Stomach (tissue), 9 donors: ENCODE measurements around the gene CCDC32. TPM values are rescaled to one million over a fixed set of nuclear protein-coding genes. Genes with fewer than 3 reads are reported as not detected.

Experiments used
- DNase-seq, 2 donors: peaks; one replicate each; pipeline versions ENCODE4 v3.0.0 to v3.0.0-alpha.2; 2013 to 2019
- H3K27ac ChIP-seq, 5 donors: fragments of 200-600 bp in 4 of 5; sonication (generic) in 4 of 5; one replicate each; pipeline ENCODE4 v1.5.1; 2013 to 2019; ENCODE audit warnings: mild to moderate bottlenecking in 1 of 5, moderate library complexity in 1 of 5
- H3K27me3 ChIP-seq, 3 donors: fragments of 200-600 bp; sonication (generic); one replicate each; pipeline ENCODE4 v1.5.1; 2017 to 2019; ENCODE audit warnings: mixed run types in 1 of 3
- H3K36me3 ChIP-seq, 4 donors: fragments of 200-600 bp; sonication (generic); 1 replicate in 3 of 4; 2 replicates in 1 of 4; pipeline ENCODE4 v1.5.1; 2016 to 2019
- H3K4me1 ChIP-seq, 4 donors: fragments of 200-600 bp; sonication (generic); one replicate each; pipeline ENCODE4 v1.5.1; 2016 to 2019
- H3K4me3 ChIP-seq, 4 donors: fragments of 200-600 bp; sonication (generic) in 3 of 4; one replicate each; pipeline ENCODE4 v1.5.1; 2016 to 2019; ENCODE audit warnings: mild to moderate bottlenecking in 1 of 4
- H3K9me3 ChIP-seq, 4 donors: fragments of 200-600 bp; sonication (generic); one replicate each; pipeline ENCODE4 v1.5.1; 2016 to 2019
- CTCF ChIP-seq, 7 experiments: fragments of 450-650 bp in 4 of 7; fragments of 200-600 bp in 3 of 7; sonication (generic) in 3 of 7; IDR thresholded peaks; one replicate each; pipeline ENCODE4 v1.5.1; 2016 to 2019; ENCODE audit warnings: antibody characterized with exemption in 7 of 7, control low read depth in 2 of 7, mild to moderate bottlenecking in 1 of 7
- EP300 ChIP-seq: sonication (generic); formaldehyde crosslinking; IDR thresholded peaks from one replicate; pipeline ENCODE4 v1.6.1; 2017; ENCODE audit warnings: antibody characterized with exemption
- POLR2A ChIP-seq, 4 donors: fragments of 450-650 bp; IDR thresholded peaks; one replicate each; pipeline ENCODE4 v1.6.1; 2016; ENCODE audit warnings: antibody characterized with exemption in 4 of 4, control low read depth in 2 of 4, mild to moderate bottlenecking in 1 of 4, moderate library complexity in 1 of 4
- POLR2AphosphoS5 ChIP-seq, 3 donors: sonication (generic); formaldehyde crosslinking; IDR thresholded peaks; one replicate each; pipeline ENCODE4 v1.6.1; 2016; ENCODE audit warnings: antibody characterized with exemption in 3 of 3
- WGBS, 5 donors: extraction: QIAGEN DNeasy Blood & Tissue Kit in 3 of 5; methylation state at CpG; one replicate each; pipeline versions ENCODE4 v1.1.5 to v1.1.7; 2013 to 2018; 5-methylcytosine and 5-hydroxymethylcytosine counted together
- intact Hi-C: fragments of 100-400 bp; cut with DNase I; formaldehyde crosslinking; loops from one replicate; pipeline ENCODE4 v1.15.1; 2023; ENCODE audit warnings: low total_unique reads
- polyA plus RNA-seq, 3 donors: library from polyadenylated mRNA; stranded (reverse); fragments of 200-250 nt; gene quantifications; one replicate each; pipeline ENCODE4 v1.2.3, GENCODE V29; 2013
- total RNA-seq, 5 donors: library from RNA; depleted of rRNA; stranded (reverse); fragments of >200 nt; gene quantifications; one replicate each; pipeline versions ENCODE4 v1.1.0 to v1.2.3, GENCODE V29; 2014 to 2016
- donor health status: healthy with polysubstance abuse.
- donor health status: Bipolar disorder and iron deficiency.
- donor health status: healthy.

CCDC32 gene
- total and polyA plus RNA-seq, 8 donors: 12.3 to 65.7 (median 30.5) TPM

GRCh38 chr15:40562691-40563090 lies 2.2 kb downstream of the CCDC32 start:
- no peak overlapping the region for H3K4me3 ChIP-seq
- intact Hi-C loops: no loop called here
- H3K27me3 ChIP-seq: no peaks in the 10 kb centered on the region
- H3K4me1 ChIP-seq: peaks cover 4 to 51% (median 29%) of the 10 kb centered on the region in 4 donors
- H3K9me3 ChIP-seq: no peaks in the 10 kb centered on the region
- H3K36me3 ChIP-seq: peaks cover 0 to 23% (median 22%) of the 10 kb centered on the region in 4 donors
- H3K27ac ChIP-seq: no peak overlapping the region
- no peak for DNase-seq
- WGBS, 5 donors: 88 to 98% (median 91%) methylated on average over 2 of the region's 2 CpGs
- TF ChIP-seq POLR2A (IDR thresholded peaks at IDR 0.05): no peak
- no peak for TF ChIP-seq EP300
- no peak for TF ChIP-seq CTCF (IDR thresholded peaks at IDR 0.05)
- TF ChIP-seq POLR2AphosphoS5 (IDR thresholded peaks at IDR 0.05): no peak

- no peak for TF ChIP-seq EP300
- no peak for TF ChIP-seq POLR2AphosphoS5 (IDR thresholded peaks at IDR 0.05)
- no peak for TF ChIP-seq CTCF (IDR thresholded peaks at IDR 0.05)
- no peak for TF ChIP-seq POLR2A (IDR thresholded peaks at IDR 0.05)
- 85 to 91% (median 86%) methylated on average over 6 of the region's 6 CpGs for WGBS, 5 donors
- Histone ChIP-seq H3K4me1 (peaks cover 0 to 44% (median 27%) of the 10 kb centered on the region in 4 donors), H3K9me3 (no peaks in the 10 kb centered on the region), H3K36me3 (peaks cover 13 to 55% (median 52%) of the 10 kb centered on the region in 4 donors), H3K27me3 (no peaks in the 10 kb centered on the region), H3K27ac (no peak overlapping the region), H3K4me3 (no peak overlapping the region)
- intact Hi-C loops: no loop called here
- DNase-seq: no peak
Measured at GRCh38 chr15:40558952-40559742, 5.7 kb downstream of the CCDC32 start.

- no peak overlapping the region for H3K27ac ChIP-seq
- DNase-seq: no peak
- H3K9me3 ChIP-seq: no peaks in the 10 kb centered on the region
- H3K4me3 ChIP-seq: no peak overlapping the region
- peaks cover 19 to 74% (median 58%) of the 10 kb centered on the region in 4 donors for H3K36me3 ChIP-seq
- H3K4me1 ChIP-seq: peaks cover 0 to 23% (median 10%) of the 10 kb centered on the region in 4 donors
- intact Hi-C loops: no loop called here
- WGBS, 5 donors: 92 to 100% (median 98%) methylated on average over 2 of the region's 2 CpGs
- no peaks in the 10 kb centered on the region for H3K27me3 ChIP-seq
- TF ChIP-seq POLR2A (IDR thresholded peaks at IDR 0.05): no peak
- TF ChIP-seq EP300: no peak
- no peak for TF ChIP-seq CTCF (IDR thresholded peaks at IDR 0.05)
- no peak for TF ChIP-seq POLR2AphosphoS5 (IDR thresholded peaks at IDR 0.05)
Measured at GRCh38 chr15:40555876-40556275, 9.0 kb downstream of the CCDC32 start.

- TF ChIP-seq POLR2AphosphoS5 (IDR thresholded peaks at IDR 0.05): no peak
- no peak for TF ChIP-seq EP300
- TF ChIP-seq POLR2A (IDR thresholded peaks at IDR 0.05): no peak
- no peak for TF ChIP-seq CTCF (IDR thresholded peaks at IDR 0.05)
- intact Hi-C loops: no loop called here
- Histone ChIP-seq H3K27me3 (no peaks in the 10 kb centered on the region), H3K4me3 (no peak overlapping the region), H3K36me3 (peaks cover 19 to 85% (median 67%) of the 10 kb centered on the region in 4 donors), H3K4me1 (peaks cover 0 to 25% (median 13%) of the 10 kb centered on the region in 4 donors), H3K9me3 (no peaks in the 10 kb centered on the region), H3K27ac (no peak overlapping the region)
- whole genome bisulfite sequencing, 5 donors: 53 to 80% (median 56%) methylated on average over 4 of the region's 4 CpGs
- no peak for DNase-seq
Measured at GRCh38 chr15:40554161-40554525, 10.7 kb downstream of the CCDC32 start.
